NCI-H446 (cell line): ENCODE results near the gene MTHFS.
"Not testable (repeated sequence)": the region's sequence is repeated elsewhere in the genome, so short reads cannot be mapped to it uniquely, and the experiment has no call there.

Experiments
- DNase-seq, 2 experiments: peaks; one replicate each; lab custom pipeline; 2025; lab: John Stamatoyannopoulos, UW

The MTHFS gene

GRCh38 chr15:79896634-79897379 is at the start of gene MTHFS:
Gene MTHFS (minus strand): TSS chr15:79897014. CDS start chr15:79896988, 26 bp downstream.
- peak; percentile 13 to 47 for DNase-seq

- no peak for DNase-seq
Measured at GRCh38 chr15:79944622-79945021, 47.8 kb upstream of the MTHFS start.

GRCh38 chr15:79943820-79944219 is 47.0 kb upstream of the MTHFS start:
- no peak for DNase-seq

GRCh38 chr15:79942741-79943481 is 46.1 kb upstream of the MTHFS start:
- no peak for DNase-seq

- DNase-seq = no peak
Measured at GRCh38 chr15:79939399-79939798, 42.6 kb upstream of the MTHFS start.

GRCh38 chr15:79938143-79938542 is 41.3 kb upstream of the MTHFS start:
- no peak for DNase-seq

- DNase-seq = not testable (repeated sequence)
Measured at GRCh38 chr15:79935556-79936201, 38.9 kb upstream of the MTHFS start.

GRCh38 chr15:79933231-79933630 is 36.4 kb upstream of the MTHFS start:
- DNase-seq = no peak

- DNase-seq = no peak
Measured at GRCh38 chr15:79932447-79932846, 35.6 kb upstream of the MTHFS start.

GRCh38 chr15:79930516-79930915 is 33.7 kb upstream of the MTHFS start:
- DNase-seq = no peak

GRCh38 chr15:79929412-79929811 is 32.6 kb upstream of the MTHFS start:
- no peak for DNase-seq

- not testable (repeated sequence) for DNase-seq
Measured at GRCh38 chr15:79926116-79926515, 29.3 kb upstream of the MTHFS start.

- DNase-seq = no peak
Measured at GRCh38 chr15:79924379-79924778, 27.6 kb upstream of the MTHFS start.

GRCh38 chr15:79923515-79924169 is 26.8 kb upstream of the MTHFS start:
- DNase-seq = peak; percentile 85 to 96

GRCh38 chr15:79923079-79923514 is 26.3 kb upstream of the MTHFS start:
- DNase-seq = peak in 1 of 2 experiments; percentile 27

- DNase-seq = peak in 1 of 2 experiments; percentile 0
Measured at GRCh38 chr15:79922512-79923078, 25.8 kb upstream of the MTHFS start.

- DNase-seq = no peak
Measured at GRCh38 chr15:79919749-79920511, 23.1 kb upstream of the MTHFS start.

GRCh38 chr15:79919090-79919748 is 22.4 kb upstream of the MTHFS start:
- DNase-seq = no peak

GRCh38 chr15:79918278-79918677 is 21.5 kb upstream of the MTHFS start:
- no peak for DNase-seq

GRCh38 chr15:79916502-79917132 is 19.8 kb upstream of the MTHFS start:
- DNase-seq = peak in 1 of 2 experiments; percentile 17
